D341Med (cell line): ENCODE data around the gene SLC16A11.
A peak's percentile ranks its signal among the peaks of the same experiment; 100 is the strongest.
"Not testable (repeated sequence)": the region's sequence is repeated elsewhere in the genome, so short reads cannot be mapped to it uniquely, and the experiment has no call there.

Experiments
- DNase-seq: peaks from one replicate; pipeline ENCODE4 v3.0.0; 2012; ENCODE audit warnings: low spot score

SLC16A11 gene

GRCh38 chr17:7058831-7059447, 15.0 kb upstream of the SLC16A11 start:
- no peak for DNase-seq

GRCh38 chr17:7056386-7056785, 12.5 kb upstream of the SLC16A11 start:
- DNase-seq = no peak

GRCh38 chr17:7050583-7050982, 6.7 kb upstream of the SLC16A11 start:
- DNase-seq = not testable (repeated sequence)

- no peak for DNase-seq
Observed at GRCh38 chr17:7048968-7049367, 5.1 kb upstream of the SLC16A11 start.

- DNase-seq = no peak
Observed at GRCh38 chr17:7047566-7047965, 3.7 kb upstream of the SLC16A11 start.

GRCh38 chr17:7046725-7047397, 3.0 kb upstream of the SLC16A11 start:
- not testable (repeated sequence) for DNase-seq

GRCh38 chr17:7046127-7046724, 2.3 kb upstream of the SLC16A11 start:
- DNase-seq = no peak

GRCh38 chr17:7045492-7046126, 1.7 kb upstream of the SLC16A11 start:
- DNase-seq = no peak

GRCh38 chr17:7043182-7043496, 753 bp downstream of the SLC16A11 start:
- no peak for DNase-seq

- no peak for DNase-seq
Observed at GRCh38 chr17:7042501-7043181, 1.3 kb downstream of the SLC16A11 start.

GRCh38 chr17:7041607-7042500, 2.0 kb downstream of the SLC16A11 start:
- DNase-seq = no peak

- no peak for DNase-seq
Observed at GRCh38 chr17:7039832-7040231, 4.1 kb downstream of the SLC16A11 start.

- no peak for DNase-seq
Observed at GRCh38 chr17:7038025-7038862, 5.6 kb downstream of the SLC16A11 start.

GRCh38 chr17:7035591-7036368, 8.1 kb downstream of the SLC16A11 start, which contains the start of gene SLC16A13:
Gene SLC16A13, plus strand, starts transcription at chr17:7036015. Its CDS starts 368 bp downstream, at chr17:7036383.
- peak; percentile 52 for DNase-seq

- DNase-seq = no peak
Observed at GRCh38 chr17:7034955-7035590, 8.8 kb downstream of the SLC16A11 start.

- DNase-seq = no peak
Observed at GRCh38 chr17:7029659-7030058, 14.2 kb downstream of the SLC16A11 start.

GRCh38 chr17:7029096-7029495, 14.8 kb downstream of the SLC16A11 start:
- no peak for DNase-seq

- DNase-seq = no peak
Observed at GRCh38 chr17:7027335-7027734, 16.6 kb downstream of the SLC16A11 start.

GRCh38 chr17:7026471-7027115, 17.3 kb downstream of the SLC16A11 start:
- no peak for DNase-seq
